ENCODE results near the gene MGAT4B.

DNA sequence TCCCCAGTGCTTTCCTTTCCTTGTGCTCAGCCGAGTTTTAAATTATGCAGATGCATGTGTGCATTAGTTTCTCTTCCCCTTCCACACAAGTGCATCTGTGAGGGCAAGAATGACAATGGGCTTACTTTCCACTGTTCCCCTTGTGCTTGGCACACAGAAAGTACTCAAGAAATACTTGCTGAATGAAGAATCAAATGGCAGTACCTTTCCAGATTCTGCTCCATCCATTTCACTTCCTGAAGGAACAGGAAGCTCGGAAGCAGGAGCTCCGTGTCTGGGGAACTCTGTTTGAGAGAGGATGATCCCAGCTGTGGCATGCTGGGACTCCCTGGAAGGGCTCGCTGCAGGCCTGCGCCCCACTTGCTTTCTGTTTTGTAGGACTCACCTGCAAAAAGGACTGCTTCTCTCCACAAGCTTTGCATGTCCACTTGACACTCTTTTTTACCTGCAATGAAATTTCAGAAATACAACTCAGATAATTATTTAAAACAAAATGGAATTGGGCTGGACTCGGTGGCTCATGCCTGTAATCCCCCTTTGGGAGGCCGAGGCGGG lies 46.4 kb upstream of the MGAT4B start:
- TF ChIP-seq, protein P1, sequence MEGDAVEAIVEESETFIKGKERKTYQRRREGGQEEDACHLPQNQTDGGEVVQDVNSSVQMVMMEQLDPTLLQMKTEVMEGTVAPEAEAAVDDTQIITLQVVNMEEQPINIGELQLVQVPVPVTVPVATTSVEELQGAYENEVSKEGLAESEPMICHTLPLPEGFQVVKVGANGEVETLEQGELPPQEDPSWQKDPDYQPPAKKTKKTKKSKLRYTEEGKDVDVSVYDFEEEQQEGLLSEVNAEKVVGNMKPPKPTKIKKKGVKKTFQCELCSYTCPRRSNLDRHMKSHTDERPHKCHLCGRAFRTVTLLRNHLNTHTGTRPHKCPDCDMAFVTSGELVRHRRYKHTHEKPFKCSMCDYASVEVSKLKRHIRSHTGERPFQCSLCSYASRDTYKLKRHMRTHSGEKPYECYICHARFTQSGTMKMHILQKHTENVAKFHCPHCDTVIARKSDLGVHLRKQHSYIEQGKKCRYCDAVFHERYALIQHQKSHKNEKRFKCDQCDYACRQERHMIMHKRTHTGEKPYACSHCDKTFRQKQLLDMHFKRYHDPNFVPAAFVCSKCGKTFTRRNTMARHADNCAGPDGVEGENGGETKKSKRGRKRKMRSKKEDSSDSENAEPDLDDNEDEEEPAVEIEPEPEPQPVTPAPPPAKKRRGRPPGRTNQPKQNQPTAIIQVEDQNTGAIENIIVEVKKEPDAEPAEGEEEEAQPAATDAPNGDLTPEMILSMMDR (IDR thresholded peaks at IDR 0.05 in 2 of 3, conservative IDR thresholded peaks at IDR 0.05 in 1 of 3; ENCODE audit: borderline replicate concordance in 1 of 3, insufficient read depth in 1 of 3, low read depth in 2 of 3, low read length in 2 of 3), result no peak
- TF ChIP-seq POLR2AphosphoS5 (IDR thresholded peaks at IDR 0.05; ENCODE audit: low read depth, low read length) (no peak), EZH2 (IDR thresholded peaks at IDR 0.05) (no peak), RAD21 (IDR thresholded peaks at IDR 0.05; ENCODE audit: low read depth) (no peak), JUND (IDR thresholded peaks at IDR 0.05) (no peak), CBX3 (IDR thresholded peaks at IDR 0.05; ENCODE audit: low read depth) (no peak), TCF7L2 (IDR thresholded peaks at IDR 0.05; ENCODE audit: borderline replicate concordance, extremely low read depth, insufficient read depth, insufficient read length) (no peak), EGR1 (IDR thresholded peaks at IDR 0.05; ENCODE audit: low read depth) (no peak), ZFX (IDR thresholded peaks at IDR 0.05) (no peak), POLR2A (IDR thresholded peaks at IDR 0.05; ENCODE audit: borderline replicate concordance, extremely low read depth, insufficient read depth, insufficient read length) (no peak)

All from HCT116 (cell line).